C4-2B (cell line): ENCODE data around the gene KIF1B.
"Not testable (repeated sequence)": the region's sequence is repeated elsewhere in the genome, so short reads cannot be mapped to it uniquely, and the experiment has no call there.

ENCODE experiments used
- H3K27ac ChIP-seq: fragments of 450-650 bp; 2 replicates; pipeline ENCODE4 v1.5.1; 2017
- CTCF ChIP-seq: fragments of 450-650 bp; conservative IDR thresholded peaks from 2 replicates; pipeline ENCODE4 v1.5.1; 2017; ENCODE audit warnings: mild to moderate bottlenecking
- ZFX ChIP-seq: fragments of 450-650 bp; IDR thresholded peaks from 2 replicates; pipeline ENCODE4 v1.6.1; 2017

Gene KIF1B

DNA sequence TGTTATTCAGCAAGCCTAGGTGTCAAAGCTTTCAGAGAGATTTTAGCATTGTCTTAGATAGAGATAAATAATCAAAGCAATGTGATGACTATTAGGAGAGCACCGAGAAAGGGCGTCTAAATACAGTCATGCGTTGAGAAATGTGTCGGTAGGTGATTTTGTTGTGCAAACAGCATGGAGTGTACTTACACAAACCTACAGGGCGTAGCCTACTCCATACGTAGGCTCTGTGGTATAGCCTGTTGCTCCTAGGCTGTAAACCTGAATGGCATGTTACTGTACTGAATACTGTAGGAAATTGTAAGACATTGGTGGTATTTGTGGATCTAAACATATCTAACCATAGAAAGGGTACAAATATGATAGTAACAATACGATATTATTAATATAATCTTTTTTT, 31.8 kb downstream of the KIF1B start:
- TF ChIP-seq ZFX: no peak
- TF ChIP-seq CTCF: no peak
- no peak overlapping the region for H3K27ac ChIP-seq

- TF ChIP-seq ZFX (no peak), CTCF (no peak)
- no peak overlapping the region for H3K27ac ChIP-seq
These were observed 32.4 kb downstream of the KIF1B start for GRCh38 chr1:10242811-10243210.

DNA sequence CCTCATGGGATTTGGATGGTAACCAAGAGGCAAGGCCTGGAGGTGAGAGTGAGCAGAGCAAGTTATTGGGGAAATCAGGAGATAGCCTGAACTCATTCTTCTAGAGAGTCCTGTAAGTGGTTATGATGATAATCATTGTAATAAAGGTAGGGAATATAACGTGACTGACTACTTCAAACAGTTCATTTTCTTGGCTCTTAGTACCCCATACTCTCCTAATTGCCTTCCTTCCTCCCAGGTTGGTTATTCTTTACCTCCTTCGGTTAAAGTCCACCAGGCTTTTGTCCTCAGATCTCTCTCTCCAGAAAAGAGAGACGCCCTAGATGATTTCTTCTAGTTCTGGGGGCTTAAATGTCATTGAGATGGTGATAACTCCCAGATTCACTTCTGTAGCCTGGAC, 35.3 kb downstream of the KIF1B start:
- H3K27ac ChIP-seq: no peak overlapping the region
- no peak for TF ChIP-seq ZFX
- TF ChIP-seq CTCF: no peak

DNA sequence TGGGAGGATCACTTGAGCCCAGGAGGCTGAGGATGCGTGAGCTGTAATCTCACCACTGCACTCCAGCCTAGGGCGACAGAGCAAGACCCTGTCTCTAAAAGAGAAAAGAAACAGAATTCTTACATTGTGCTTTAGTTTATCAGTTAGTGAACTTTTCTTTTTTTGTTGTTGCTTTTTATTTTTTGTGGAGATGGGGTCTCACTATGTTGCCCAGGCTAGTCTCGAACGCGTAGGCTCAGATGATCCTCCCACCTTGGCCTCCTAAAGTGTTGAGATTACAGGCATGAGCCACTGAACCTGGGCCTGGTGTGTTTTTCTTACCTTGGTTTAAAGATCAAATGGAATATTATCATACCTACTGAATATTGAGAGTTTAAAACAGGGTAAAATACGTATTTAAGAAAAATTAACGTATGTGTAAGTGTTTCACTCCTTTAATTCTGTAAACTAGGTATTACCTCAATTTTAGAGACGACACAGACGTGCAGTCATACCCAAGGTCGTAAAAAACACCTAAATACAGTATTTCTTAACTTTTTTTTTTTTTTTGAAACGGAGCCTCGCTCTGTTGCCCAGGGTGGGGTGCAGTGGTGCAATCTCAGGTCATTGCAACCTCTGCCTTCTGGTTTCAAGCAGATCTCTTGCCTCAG, 39.6 kb downstream of the KIF1B start:
- H3K27ac ChIP-seq: no peak overlapping the region
- TF ChIP-seq ZFX (no peak), CTCF (no peak)

DNA sequence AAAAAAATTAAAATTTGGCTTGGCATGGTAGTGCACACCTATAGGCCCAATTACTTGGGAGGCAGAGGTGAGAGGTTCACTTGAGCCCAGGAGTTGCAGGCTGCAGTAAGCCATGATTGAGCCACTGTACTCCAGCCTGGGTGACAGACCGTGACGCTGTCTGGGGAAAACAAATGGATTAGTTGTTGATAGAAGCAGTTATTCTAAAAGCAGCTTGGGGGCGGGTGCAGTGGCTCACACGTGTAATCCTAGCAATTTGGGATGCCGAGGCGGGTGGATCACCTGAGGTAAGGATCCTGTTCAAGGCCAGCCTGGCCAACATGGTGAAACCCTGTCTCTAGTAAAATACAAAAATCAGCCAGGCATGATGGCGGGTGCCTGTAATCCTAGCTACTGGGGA, 40.3 kb downstream of the KIF1B start:
- TF ChIP-seq ZFX: no peak
- no peak for TF ChIP-seq CTCF
- no peak overlapping the region for H3K27ac ChIP-seq

- H3K27ac ChIP-seq: not testable (repeated sequence)
These were observed 41.1 kb downstream of the KIF1B start for GRCh38 chr1:10251325-10252108.

GRCh38 chr1:10252508-10252907, 42.1 kb downstream of the KIF1B start:
- no peak overlapping the region for H3K27ac ChIP-seq
- TF ChIP-seq CTCF (no peak), ZFX (no peak)

GRCh38 chr1:10253149-10253548, 42.8 kb downstream of the KIF1B start:
- no peak for TF ChIP-seq ZFX
- no peak for TF ChIP-seq CTCF
- no peak overlapping the region for H3K27ac ChIP-seq
